ENCODE measurements around the gene LHFPL6. TPM values are rescaled to one million over a fixed set of nuclear protein-coding genes. Genes with fewer than 3 reads are reported as not detected.

Gene LHFPL6
- total and polyA plus RNA-seq, 10 of the 15 experiments (the other 5 are each of a cell fraction or from before 2014, with no cell fraction given), result 0.11 to 4.6 (median 0.41) TPM

GRCh38 chr13:39618561-39618960 is 15.6 kb upstream of the LHFPL6 start (continued):
- TF ChIP-seq, protein P1, sequence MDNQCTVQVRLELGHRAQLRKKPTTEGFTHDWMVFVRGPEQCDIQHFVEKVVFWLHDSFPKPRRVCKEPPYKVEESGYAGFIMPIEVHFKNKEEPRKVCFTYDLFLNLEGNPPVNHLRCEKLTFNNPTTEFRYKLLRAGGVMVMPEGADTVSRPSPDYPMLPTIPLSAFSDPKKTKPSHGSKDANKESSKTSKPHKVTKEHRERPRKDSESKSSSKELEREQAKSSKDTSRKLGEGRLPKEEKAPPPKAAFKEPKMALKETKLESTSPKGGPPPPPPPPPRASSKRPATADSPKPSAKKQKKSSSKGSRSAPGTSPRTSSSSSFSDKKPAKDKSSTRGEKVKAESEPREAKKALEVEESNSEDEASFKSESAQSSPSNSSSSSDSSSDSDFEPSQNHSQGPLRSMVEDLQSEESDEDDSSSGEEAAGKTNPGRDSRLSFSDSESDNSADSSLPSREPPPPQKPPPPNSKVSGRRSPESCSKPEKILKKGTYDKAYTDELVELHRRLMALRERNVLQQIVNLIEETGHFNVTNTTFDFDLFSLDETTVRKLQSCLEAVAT (IDR thresholded peaks at IDR 0.05), result no peak

DNA sequence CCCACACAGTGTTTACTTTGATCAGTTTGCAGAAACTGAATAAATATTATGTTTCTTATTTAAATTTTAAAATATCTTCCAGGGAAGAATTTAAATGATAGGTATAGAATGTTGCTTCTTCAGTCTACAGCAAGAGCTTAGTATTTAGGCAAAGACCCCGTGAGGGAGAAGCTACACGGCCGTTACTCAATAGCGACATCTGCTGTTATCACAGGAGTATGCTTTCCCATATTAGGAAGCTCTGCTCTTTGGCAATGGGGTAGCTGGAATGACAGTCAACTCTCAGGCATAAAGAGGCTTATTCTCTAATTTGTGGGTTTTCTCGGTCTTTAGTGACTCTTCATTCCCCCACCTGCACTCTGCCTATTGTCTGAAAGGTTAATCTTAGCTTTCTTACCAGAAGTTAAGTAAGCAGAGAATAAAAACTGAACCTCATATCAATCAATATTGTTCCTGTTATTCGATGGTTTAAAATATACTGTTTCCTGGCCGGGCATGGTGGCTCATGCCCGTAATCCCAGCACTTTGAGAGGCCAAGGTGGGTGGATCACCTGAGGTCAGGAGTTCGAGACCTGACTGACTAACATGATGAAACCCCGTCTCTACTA is 13.2 kb upstream of the LHFPL6 start:
- no peak overlapping the region for H3K4me3 ChIP-seq
- ChIA-PET RAD21 (ENCODE audit: unreplicated experiment) (interaction anchor here (0.5 to 1.5 kb wide), 27 partner anchors 11 to 1763 kb away, joined by 3 to 24 read pairs (median 4); no protein-coding TSS in a partner anchor), POLR2A (interaction anchor here (1.0 kb wide), 1 partner anchor 15 kb away, joined by 3 read pairs; no protein-coding TSS in a partner anchor), CTCF (interaction anchor here (0.6 to 3.0 kb wide), 81 partner anchors 9 to 1161 kb away, joined by 3 to 51 read pairs (median 4); partner anchors contain the start of genes COG6 and LHFPL6), SMC1A (ENCODE audit: uncharacterized antibody, unreplicated experiment) (interaction anchor here (0.6 to 1.7 kb wide), 42 partner anchors 10 to 1067 kb away, joined by 3 to 30 read pairs (median 4); no protein-coding TSS in a partner anchor)
- peak overlapping the region; percentile 34; the same call in 1 of the 2 replicates for H2AFZ ChIP-seq (ENCODE audit: control insufficient read depth, low read depth, low read length)
- no peaks in the 10 kb centered on the region for H3K36me3 ChIP-seq (ENCODE audit: control insufficient read depth in 2 of 2, insufficient read depth in 2 of 2, low read length in 1 of 2)
- H3K9ac ChIP-seq (ENCODE audit: control insufficient read depth, insufficient read depth, low read length), result no peak overlapping the region
- FAIRE-seq, result peak; percentile 72
- no peaks in the 10 kb centered on the region for H3K4me1 ChIP-seq (ENCODE audit: control insufficient read depth, insufficient read depth, low read length)
- no peaks in the 10 kb centered on the region for H4K20me1 ChIP-seq (ENCODE audit: control insufficient read depth, insufficient read depth)
- intact Hi-C loops (cut with micrococcal nuclease; ENCODE audit: unreplicated experiment), result loop anchor here (1.0 kb wide), 2 partner anchors 342 to 565 kb away; no protein-coding TSS in a partner anchor
- in situ Hi-C loops (cut with MboI), result no loop called here
- WGBS (ENCODE audit: insufficient coverage, insufficient replicate concordance, low lambda C conversion rate, missing lambda C conversion rate), result 25% methylated on average over 10 of the region's 10 CpGs
- no TSS peak for BruUV-seq (replicated peaks)
- H3K79me2 ChIP-seq (ENCODE audit: control insufficient read depth, insufficient read depth, low read length), result no peaks in the 10 kb centered on the region
- H3K27me3 ChIP-seq (replicated peaks in 1 of 2; ENCODE audit: control insufficient read depth in 2 of 2, insufficient read depth in 2 of 2, low read length in 1 of 2), result no peaks in the 10 kb centered on the region
- H3K4me2 ChIP-seq (ENCODE audit: control insufficient read depth, insufficient read depth), result no peak overlapping the region
- no peak for DNase-seq (ENCODE audit: low read depth, low spot score)
- no peaks in the 10 kb centered on the region for H3K9me3 ChIP-seq (replicated peaks; ENCODE audit: control insufficient read depth, insufficient read depth, low read length)
- no peak overlapping the region for H3K27ac ChIP-seq (ENCODE audit: control insufficient read depth, insufficient read depth)
- peak; percentile 94 for ATAC-seq
- TF ChIP-seq RCOR1 (conservative IDR thresholded peaks at IDR 0.05; ENCODE audit: low read depth, low read length), result no peak
- peak; percentile 64 to 94 for TF ChIP-seq SRF (IDR thresholded peaks at IDR 0.05; ENCODE audit: low read depth in 2 of 2, low read length in 2 of 2)
- no peak for TF ChIP-seq CHD4 (IDR thresholded peaks at IDR 0.05)
- no peak for TF ChIP-seq HCFC1 (IDR thresholded peaks at IDR 0.05; ENCODE audit: low read length)
- peak; percentile 35; the same call in 1 of the 2 replicates for TF ChIP-seq YY1 (IDR thresholded peaks at IDR 0.05; ENCODE audit: low read depth, low read length)
- TF ChIP-seq CEBPB (IDR thresholded peaks at IDR 0.05; ENCODE audit: borderline replicate concordance in 1 of 2, low read depth in 2 of 2, low read length in 2 of 2), result no peak
- no peak for TF ChIP-seq SPI1 (IDR thresholded peaks at IDR 0.05; ENCODE audit: borderline replicate concordance, insufficient read depth, low read depth, low read length)
- no peak for TF ChIP-seq EZH2 (IDR thresholded peaks at IDR 0.05; ENCODE audit: borderline replicate concordance, control insufficient read depth, low read depth, low read length)
- TF ChIP-seq NBN (IDR thresholded peaks at IDR 0.05), result no peak
- TF ChIP-seq KAT2A (conservative IDR thresholded peaks at IDR 0.05; ENCODE audit: control insufficient read depth, low read depth, low read length), result no peak
- TF ChIP-seq, protein P2, sequence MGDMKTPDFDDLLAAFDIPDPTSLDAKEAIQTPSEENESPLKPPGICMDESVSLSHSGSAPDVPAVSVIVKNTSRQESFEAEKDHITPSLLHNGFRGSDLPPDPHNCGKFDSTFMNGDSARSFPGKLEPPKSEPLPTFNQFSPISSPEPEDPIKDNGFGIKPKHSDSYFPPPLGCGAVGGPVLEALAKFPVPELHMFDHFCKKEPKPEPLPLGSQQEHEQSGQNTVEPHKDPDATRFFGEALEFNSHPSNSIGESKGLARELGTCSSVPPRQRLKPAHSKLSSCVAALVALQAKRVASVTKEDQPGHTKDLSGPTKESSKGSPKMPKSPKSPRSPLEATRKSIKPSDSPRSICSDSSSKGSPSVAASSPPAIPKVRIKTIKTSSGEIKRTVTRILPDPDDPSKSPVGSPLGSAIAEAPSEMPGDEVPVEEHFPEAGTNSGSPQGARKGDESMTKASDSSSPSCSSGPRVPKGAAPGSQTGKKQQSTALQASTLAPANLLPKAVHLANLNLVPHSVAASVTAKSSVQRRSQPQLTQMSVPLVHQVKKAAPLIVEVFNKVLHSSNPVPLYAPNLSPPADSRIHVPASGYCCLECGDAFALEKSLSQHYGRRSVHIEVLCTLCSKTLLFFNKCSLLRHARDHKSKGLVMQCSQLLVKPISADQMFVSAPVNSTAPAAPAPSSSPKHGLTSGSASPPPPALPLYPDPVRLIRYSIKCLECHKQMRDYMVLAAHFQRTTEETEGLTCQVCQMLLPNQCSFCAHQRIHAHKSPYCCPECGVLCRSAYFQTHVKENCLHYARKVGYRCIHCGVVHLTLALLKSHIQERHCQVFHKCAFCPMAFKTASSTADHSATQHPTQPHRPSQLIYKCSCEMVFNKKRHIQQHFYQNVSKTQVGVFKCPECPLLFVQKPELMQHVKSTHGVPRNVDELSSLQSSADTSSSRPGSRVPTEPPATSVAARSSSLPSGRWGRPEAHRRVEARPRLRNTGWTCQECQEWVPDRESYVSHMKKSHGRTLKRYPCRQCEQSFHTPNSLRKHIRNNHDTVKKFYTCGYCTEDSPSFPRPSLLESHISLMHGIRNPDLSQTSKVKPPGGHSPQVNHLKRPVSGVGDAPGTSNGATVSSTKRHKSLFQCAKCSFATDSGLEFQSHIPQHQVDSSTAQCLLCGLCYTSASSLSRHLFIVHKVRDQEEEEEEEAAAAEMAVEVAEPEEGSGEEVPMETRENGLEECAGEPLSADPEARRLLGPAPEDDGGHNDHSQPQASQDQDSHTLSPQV (IDR thresholded peaks at IDR 0.05), result 0 out of 2 replicates have a peak, but pooled peaks have one; percentile 30
- no peak for TF ChIP-seq MEF2A (IDR thresholded peaks at IDR 0.05; ENCODE audit: insufficient read depth, low read depth, low read length)
- 0 out of 2 replicates have a peak, but pooled peaks have one; percentile 14 for TF ChIP-seq IRF4 (IDR thresholded peaks at IDR 0.05; ENCODE audit: low read depth, low read length)
- no peak for TF ChIP-seq RAD51 (IDR thresholded peaks at IDR 0.05)
- TF ChIP-seq JUNB (IDR thresholded peaks at IDR 0.05), result no peak
